Motor neuron (in vitro differentiated cells): Measurements from ENCODE around the gene PARVG. TPM values are rescaled to one million over a fixed set of nuclear protein-coding genes. Genes with fewer than 3 reads are reported as not detected.
A peak's percentile ranks its signal among the peaks of the same experiment; 100 is the strongest.

Experiments used
- ATAC-seq, 8 experiments: fragments of 200-7000 bp; cut with Tn5 transposase; replicated peaks in 6 of 8; 2 replicates each; pipeline ENCODE4 v1.8.0; 2021; ENCODE audit warnings: mild to moderate bottlenecking in 8 of 8, moderate library complexity in 8 of 8
- H3K27ac ChIP-seq, 2 donors: fragments of 250-450 bp; sonication (Bioruptor Pico); 2 replicates each; pipeline ENCODE4 v1.9.0; 2021; ENCODE audit warnings: antibody characterized with exemption in 2 of 2, mild to moderate bottlenecking in 2 of 2, moderate library complexity in 1 of 2
- H3K4me1 ChIP-seq, 2 donors: fragments of 250-450 bp; sonication (Bioruptor Pico); replicated peaks in 1 of 2; 2 replicates each; pipeline ENCODE4 v1.6.1; 2021; ENCODE audit warnings: antibody characterized with exemption in 2 of 2, mild to moderate bottlenecking in 2 of 2, moderate library complexity in 1 of 2
- H3K4me3 ChIP-seq, 5 donors: fragments of 250-450 bp; sonication (Bioruptor Pico); 2 replicates each; pipeline ENCODE4 v1.9.0; 2021; ENCODE audit warnings: antibody characterized with exemption in 5 of 5, mild to moderate bottlenecking in 5 of 5, moderate library complexity in 4 of 5
- whole genome bisulfite sequencing, 10 experiments: fragments of 450-650 bp; shearing (Covaris generic); methylation state at CpG; one replicate each; pipeline ENCODE4 v1.0.0; 2022; 5-methylcytosine and 5-hydroxymethylcytosine counted together
- in situ Hi-C, 9 experiments: fragments of 400-800 bp; cut with MboI; loops; one replicate each; pipeline ENCODE4 v1.15.0; 2021; ENCODE audit warnings: low sequenced_read_pairs in 9 of 9, low pct_unique_long_range_greater_than_20kb in 2 of 9; ENCODE audit not compliant: unreplicated experiment in 9 of 9
- total RNA-seq, 8 experiments: library from RNA; unstranded; fragments of 300-600 nt; gene quantifications; 2 replicates each; pipeline versions ENCODE4 v1.2.3 to v1.2.4, GENCODE V29; 2022

PARVG gene
- total RNA-seq, 8 experiments from 2014 or later: 0.05 to 3.0 (median 0.33) TPM

- ATAC-seq: peak in 5 of 8 experiments; percentile 64 to 79 (median 76)
- 22 to 100% (median 56%) methylated on average over 1 to 3 of the region's 9 CpGs; no CpG with 5 or more reads in 5 of the 10 experiments for WGBS, 10 experiments
- Histone ChIP-seq H3K4me3 (no peak overlapping the region), H3K4me1 (peaks cover 36 to 54% of the 10 kb centered on the region in 2 donors), H3K27ac (no peak overlapping the region)
- in situ Hi-C loops: no loop called here
Observed at GRCh38 chr22:44143579-44143978, 37.1 kb upstream of the PARVG start.

GRCh38 chr22:44144046-44144569, 36.6 kb upstream of the PARVG start:
- WGBS, 10 experiments: 60 to 100% (median 88%) methylated on average over 1 to 8 of the region's 10 CpGs; no CpG with 5 or more reads in 3 of the 10 experiments
- in situ Hi-C loops: no loop called here
- Histone ChIP-seq H3K4me1 (peaks cover 36 to 54% of the 10 kb centered on the region in 2 donors), H3K27ac (no peak overlapping the region), H3K4me3 (no peak overlapping the region)
- no peak for ATAC-seq

GRCh38 chr22:44145544-44145943, 35.2 kb upstream of the PARVG start:
- H3K4me1 ChIP-seq: peaks cover 36 to 54% of the 10 kb centered on the region in 2 donors
- 71 to 100% (median 97%) methylated on average over 1 to 6 of the region's 8 CpGs; no CpG with 5 or more reads in 4 of the 10 experiments for WGBS, 10 experiments
- in situ Hi-C loops: no loop called here
- H3K27ac ChIP-seq: no peak overlapping the region
- no peak overlapping the region for H3K4me3 ChIP-seq
- no peak for ATAC-seq

- peak in 3 of 8 experiments; percentile 13 to 24 (median 15) for ATAC-seq
- 78 to 100% (median 87%) methylated on average over 2 to 11 of the region's 33 CpGs; no CpG with 5 or more reads in 1 of the 10 experiments for WGBS, 10 experiments
- H3K4me1 ChIP-seq: peaks cover 36 to 54% of the 10 kb centered on the region in 2 donors
- in situ Hi-C loops: no loop called here
- H3K4me3 ChIP-seq: no peak overlapping the region
- H3K27ac ChIP-seq: no peak overlapping the region
Observed at GRCh38 chr22:44146088-44146861, 34.5 kb upstream of the PARVG start.

GRCh38 chr22:44147008-44147645, 33.6 kb upstream of the PARVG start:
- in situ Hi-C loops: no loop called here
- peak in 3 of 8 experiments; percentile 16 to 26 (median 25) for ATAC-seq
- Histone ChIP-seq H3K4me3 (no peak overlapping the region), H3K4me1 (peaks cover 36 to 54% of the 10 kb centered on the region in 2 donors), H3K27ac (no peak overlapping the region)
- 66 to 100% (median 74%) methylated on average over 1 to 10 of the region's 12 CpGs; no CpG with 5 or more reads in 3 of the 10 experiments for WGBS, 10 experiments

GRCh38 chr22:44147821-44148574, 32.7 kb upstream of the PARVG start:
- 10 to 100% (median 56%) methylated on average over 1 to 13 of the region's 27 CpGs; no CpG with 5 or more reads in 2 of the 10 experiments for WGBS, 10 experiments
- in situ Hi-C loops: no loop called here
- Histone ChIP-seq H3K4me3 (no peak overlapping the region), H3K4me1 (peaks cover 36 to 49% of the 10 kb centered on the region in 2 donors), H3K27ac (no peak overlapping the region)
- peak in 6 of 8 experiments; percentile 29 to 52 (median 46) for ATAC-seq

- ATAC-seq: peak in 3 of 8 experiments; percentile 31 to 86 (median 74)
- 14 to 100% (median 80%) methylated on average over 1 to 3 of the region's 4 CpGs; no CpG with 5 or more reads in 4 of the 10 experiments for WGBS, 10 experiments
Observed at GRCh38 chr22:44151676-44152075, 29.0 kb upstream of the PARVG start.

GRCh38 chr22:44153710-44154109, 27.0 kb upstream of the PARVG start:
- in situ Hi-C loops: no loop called here
- Histone ChIP-seq H3K4me1 (peaks cover 11 to 16% of the 10 kb centered on the region in 2 donors), H3K4me3 (no peak overlapping the region), H3K27ac (no peak overlapping the region)
- peak in 5 of 8 experiments; percentile 65 to 84 (median 78) for ATAC-seq
- WGBS, 10 experiments: 17 to 100% (median 61%) methylated on average over 2 to 6 of the region's 10 CpGs; no CpG with 5 or more reads in 4 of the 10 experiments

More at GRCh38 chr22:44151676-44152075, 29.0 kb upstream of the PARVG start:
- Histone ChIP-seq H3K4me1 (peaks cover 27 to 30% of the 10 kb centered on the region in 2 donors), H3K4me3 (no peak overlapping the region), H3K27ac (no peak overlapping the region)
- in situ Hi-C loops: no loop called here

GRCh38 chr22:44154436-44154942, 26.2 kb upstream of the PARVG start:
- H3K4me3 ChIP-seq: no peak overlapping the region
- WGBS, 10 experiments: 0 to 100% (median 100%) methylated on average over 1 to 2 of the region's 2 CpGs; no CpG with 5 or more reads in 5 of the 10 experiments
- no peak for ATAC-seq
- no peak overlapping the region for H3K27ac ChIP-seq
- in situ Hi-C loops: no loop called here
- peaks cover 14 to 22% of the 10 kb centered on the region in 2 donors for H3K4me1 ChIP-seq

- 86 to 100% (median 98%) methylated on average over 1 to 5 of the region's 14 CpGs; no CpG with 5 or more reads in 5 of the 10 experiments for whole genome bisulfite sequencing, 10 experiments
- ATAC-seq: peak in 5 of 8 experiments; percentile 22 to 51 (median 43)
- Histone ChIP-seq H3K4me1 (peaks cover 14 to 23% of the 10 kb centered on the region in 2 donors), H3K4me3 (no peak overlapping the region), H3K27ac (no peak overlapping the region)
- in situ Hi-C loops: no loop called here
Observed at GRCh38 chr22:44155115-44155514, 25.6 kb upstream of the PARVG start.

- Histone ChIP-seq H3K27ac (no peak overlapping the region), H3K4me3 (no peak overlapping the region), H3K4me1 (peaks cover 14 to 23% of the 10 kb centered on the region in 2 donors)
- in situ Hi-C loops: no loop called here
- ATAC-seq: no peak
- WGBS, 10 experiments: 50 to 100% (median 78%) methylated on average over 1 to 10 of the region's 13 CpGs
Observed at GRCh38 chr22:44157916-44158618, 22.7 kb upstream of the PARVG start.

- WGBS, 10 experiments: 40 to 100% (median 92%) methylated on average over 1 to 7 of the region's 8 CpGs; no CpG with 5 or more reads in 3 of the 10 experiments
- Histone ChIP-seq H3K4me1 (peaks cover 10 to 18% of the 10 kb centered on the region in 2 donors), H3K4me3 (no peak overlapping the region), H3K27ac (no peak overlapping the region)
- in situ Hi-C loops: no loop called here
- peak in 2 of 8 experiments; percentile 3 to 6 for ATAC-seq
Observed at GRCh38 chr22:44158816-44159215, 21.9 kb upstream of the PARVG start.
